ENCODE results near the gene SUPT20H.

The SUPT20H gene

DNA sequence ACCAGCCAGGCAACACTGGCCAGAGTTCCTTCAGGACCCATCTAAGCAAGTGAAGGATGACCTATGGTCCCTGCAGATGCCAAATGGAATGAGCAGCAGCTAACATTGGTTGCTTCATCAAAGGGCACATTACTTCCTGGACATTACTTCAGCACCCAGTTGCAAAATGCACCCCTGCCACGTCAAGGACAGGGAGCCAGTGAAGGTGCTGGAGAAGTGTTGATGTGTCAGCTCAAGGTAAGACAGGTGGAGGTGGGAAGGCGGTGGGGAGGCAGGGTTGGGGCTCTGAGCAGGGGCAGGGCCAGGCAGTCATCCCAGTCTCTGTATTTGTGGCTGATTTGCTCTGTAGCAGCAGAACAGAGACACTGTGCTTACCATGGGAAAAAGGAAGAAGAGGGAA lies 31.4 kb upstream of the SUPT20H start:
- ChIA-PET POLR2A (no interaction called here), CTCF (no interaction called here)
- TF ChIP-seq, protein P1, sequence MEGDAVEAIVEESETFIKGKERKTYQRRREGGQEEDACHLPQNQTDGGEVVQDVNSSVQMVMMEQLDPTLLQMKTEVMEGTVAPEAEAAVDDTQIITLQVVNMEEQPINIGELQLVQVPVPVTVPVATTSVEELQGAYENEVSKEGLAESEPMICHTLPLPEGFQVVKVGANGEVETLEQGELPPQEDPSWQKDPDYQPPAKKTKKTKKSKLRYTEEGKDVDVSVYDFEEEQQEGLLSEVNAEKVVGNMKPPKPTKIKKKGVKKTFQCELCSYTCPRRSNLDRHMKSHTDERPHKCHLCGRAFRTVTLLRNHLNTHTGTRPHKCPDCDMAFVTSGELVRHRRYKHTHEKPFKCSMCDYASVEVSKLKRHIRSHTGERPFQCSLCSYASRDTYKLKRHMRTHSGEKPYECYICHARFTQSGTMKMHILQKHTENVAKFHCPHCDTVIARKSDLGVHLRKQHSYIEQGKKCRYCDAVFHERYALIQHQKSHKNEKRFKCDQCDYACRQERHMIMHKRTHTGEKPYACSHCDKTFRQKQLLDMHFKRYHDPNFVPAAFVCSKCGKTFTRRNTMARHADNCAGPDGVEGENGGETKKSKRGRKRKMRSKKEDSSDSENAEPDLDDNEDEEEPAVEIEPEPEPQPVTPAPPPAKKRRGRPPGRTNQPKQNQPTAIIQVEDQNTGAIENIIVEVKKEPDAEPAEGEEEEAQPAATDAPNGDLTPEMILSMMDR (IDR thresholded peaks at IDR 0.05; ENCODE audit: control extremely low read depth, extremely low read depth, low read depth, missing control alignments), result no peak
- no peak for DNase-seq (ENCODE audit: extremely low spot score)

GRCh38 chr13:37089495-37089894 lies 30.0 kb upstream of the SUPT20H start:
- no peak for DNase-seq (ENCODE audit: extremely low spot score)
- POLR2A ChIA-PET, result no interaction called here
- TF ChIP-seq, protein P1 (IDR thresholded peaks at IDR 0.05; ENCODE audit: control extremely low read depth, extremely low read depth, low read depth, missing control alignments), result no peak
- CTCF ChIA-PET, result no interaction called here

DNA sequence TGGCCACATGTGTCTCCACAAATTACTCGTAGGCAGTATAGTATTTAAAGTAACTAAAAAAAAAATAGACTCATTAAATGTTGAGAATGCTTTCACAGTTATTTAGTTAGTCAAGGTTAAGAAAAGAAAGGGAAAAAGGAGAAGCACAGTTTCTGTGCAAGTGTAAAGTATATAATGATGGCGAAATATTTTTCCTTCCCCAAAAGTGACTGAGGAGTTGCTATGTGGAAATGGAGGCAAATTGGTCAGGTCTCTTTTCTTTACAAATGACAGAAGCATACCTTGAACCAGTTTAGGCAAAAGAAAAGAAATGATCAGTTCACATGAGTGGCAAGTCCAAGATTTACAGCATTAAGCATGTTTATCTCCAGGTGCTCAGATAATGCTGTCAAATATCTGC lies 28.0 kb upstream of the SUPT20H start:
- TF ChIP-seq, protein P1 (IDR thresholded peaks at IDR 0.05; ENCODE audit: control extremely low read depth, extremely low read depth, low read depth, missing control alignments), result no peak
- POLR2A ChIA-PET, result no interaction called here
- CTCF ChIA-PET, result no interaction called here
- no peak for DNase-seq (ENCODE audit: extremely low spot score)

DNA sequence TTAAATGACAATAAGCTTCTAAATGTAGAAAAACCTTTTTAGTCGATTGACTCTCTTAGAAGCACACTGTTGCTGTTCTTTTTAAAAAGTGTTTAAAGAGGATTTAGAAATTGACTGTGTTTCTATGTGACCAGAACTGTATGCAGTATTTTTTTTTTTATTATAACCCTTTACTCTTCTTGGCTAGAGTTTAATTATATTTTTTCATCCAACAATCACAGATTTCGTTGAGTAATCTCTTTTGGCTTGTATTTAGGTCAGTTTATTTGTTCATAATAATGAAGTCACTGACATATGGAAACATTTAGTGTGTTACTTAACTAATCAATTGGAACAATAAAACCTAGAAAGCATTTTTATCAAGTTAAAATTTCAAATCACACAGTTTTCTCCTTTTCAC lies 26.1 kb upstream of the SUPT20H start:
- CTCF ChIA-PET, result no interaction called here
- POLR2A ChIA-PET, result no interaction called here
- TF ChIP-seq, protein P1 (IDR thresholded peaks at IDR 0.05; ENCODE audit: control extremely low read depth, extremely low read depth, low read depth, missing control alignments), result no peak
- no peak for DNase-seq (ENCODE audit: extremely low spot score)

GRCh38 chr13:37076818-37077217 lies 17.3 kb upstream of the SUPT20H start:
- ChIA-PET POLR2A (no interaction called here), CTCF (no interaction called here)
- no peak for DNase-seq (ENCODE audit: extremely low spot score)
- TF ChIP-seq, protein P1 (IDR thresholded peaks at IDR 0.05; ENCODE audit: control extremely low read depth, extremely low read depth, low read depth, missing control alignments), result no peak

- POLR2A ChIA-PET, result no interaction called here
- TF ChIP-seq, protein P1 (IDR thresholded peaks at IDR 0.05; ENCODE audit: control extremely low read depth, extremely low read depth, low read depth, missing control alignments), result no peak
- CTCF ChIA-PET, result interaction anchor here (0.8 to 1.9 kb wide), 3 partner anchors 1456 to 1787 kb away, joined by 3 to 5 read pairs (median 3); no protein-coding TSS in a partner anchor
- DNase-seq (ENCODE audit: extremely low spot score), result no peak
Observed at GRCh38 chr13:37075164-37075563, 15.7 kb upstream of the SUPT20H start.

GRCh38 chr13:37074703-37075102 lies 15.2 kb upstream of the SUPT20H start:
- ChIA-PET CTCF (interaction anchor here (0.8 to 1.9 kb wide), 2 partner anchors 1507 to 1787 kb away, joined by 3 to 5 read pairs; no protein-coding TSS in a partner anchor), POLR2A (no interaction called here)
- no peak for DNase-seq (ENCODE audit: extremely low spot score)
- TF ChIP-seq, protein P1 (IDR thresholded peaks at IDR 0.05; ENCODE audit: control extremely low read depth, extremely low read depth, low read depth, missing control alignments), result peak; percentile 21
